IMR-90 (cell line): ENCODE results near the gene COL24A1.

ENCODE experiments used
- BHLHE40 ChIP-seq: fragments of 150-350 bp; IDR thresholded peaks from 2 replicates; pipeline ENCODE4 v1.6.1; 2016; ENCODE audit warnings: mild to moderate bottlenecking, low read depth, low read length
- CEBPB ChIP-seq: IDR thresholded peaks from 2 replicates; pipeline ENCODE4 v1.6.1; 2012; ENCODE audit warnings: low read depth, low read length, improper control_type of control experiment
- FOS ChIP-seq: fragments of 150-350 bp; IDR thresholded peaks from 2 replicates; pipeline ENCODE4 v1.6.1; 2016; ENCODE audit warnings: low read depth, low read length
- MAFK ChIP-seq: IDR thresholded peaks from 2 replicates; pipeline ENCODE4 v1.6.1; 2012; ENCODE audit warnings: low read depth, low read length, improper control_type of control experiment
- MXI1 ChIP-seq: IDR thresholded peaks from 2 replicates; pipeline ENCODE4 v1.6.1; 2012; ENCODE audit warnings: low read depth, mild to moderate bottlenecking, low read length, moderate library complexity, borderline replicate concordance
- POLR2A ChIP-seq: IDR thresholded peaks from 2 replicates; pipeline ENCODE4 v1.6.1; 2012; ENCODE audit warnings: mild to moderate bottlenecking, low read depth, low read length
- RAD21 ChIP-seq: IDR thresholded peaks from 2 replicates; pipeline ENCODE4 v1.6.1; 2012; ENCODE audit warnings: low read length, improper control_type of control experiment
- RCOR1 ChIP-seq: IDR thresholded peaks from 2 replicates; pipeline ENCODE4 v1.6.1; 2012; ENCODE audit warnings: mild to moderate bottlenecking, low read length, improper control_type of control experiment; ENCODE audit not compliant: insufficient replicate concordance
- RFX5 ChIP-seq: IDR thresholded peaks from 2 replicates; pipeline ENCODE4 v1.8.0; 2012; ENCODE audit warnings: low read depth, mild to moderate bottlenecking, low read length, moderate library complexity
- TF ChIP-seq, protein P1 (sequence below): conservative IDR thresholded peaks from 2 replicates; pipeline ENCODE4 v1.5.1; 2012; ENCODE audit warnings: mild to moderate bottlenecking, low read depth, low read length, improper control_type of control experiment
- TF ChIP-seq, protein P2 (sequence below): fragments of 150-350 bp; IDR thresholded peaks from 2 replicates; pipeline ENCODE4 v1.6.1; 2017; ENCODE audit warnings: mild to moderate bottlenecking, antibody characterized with exemption, low read length, low read depth

DNA sequence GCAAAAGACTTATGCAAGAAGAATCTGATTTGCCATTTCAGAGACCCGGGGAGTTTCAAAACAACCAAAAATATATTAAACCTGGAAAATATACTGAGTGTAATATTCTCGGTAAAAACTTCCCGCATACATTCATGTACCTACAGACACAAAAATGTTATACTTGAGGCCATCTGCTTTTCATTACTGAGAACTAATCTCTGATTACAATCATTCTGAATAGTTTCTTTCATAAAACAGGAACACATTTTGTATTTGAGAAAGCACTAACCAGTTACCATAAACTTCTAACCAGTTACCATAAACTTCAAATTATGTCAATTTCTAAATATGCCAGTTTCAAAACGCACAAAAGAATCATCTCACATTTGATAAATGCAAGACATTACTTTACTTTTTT lies 456.1 kb downstream of the COL24A1 start:
- TF ChIP-seq, protein P1, sequence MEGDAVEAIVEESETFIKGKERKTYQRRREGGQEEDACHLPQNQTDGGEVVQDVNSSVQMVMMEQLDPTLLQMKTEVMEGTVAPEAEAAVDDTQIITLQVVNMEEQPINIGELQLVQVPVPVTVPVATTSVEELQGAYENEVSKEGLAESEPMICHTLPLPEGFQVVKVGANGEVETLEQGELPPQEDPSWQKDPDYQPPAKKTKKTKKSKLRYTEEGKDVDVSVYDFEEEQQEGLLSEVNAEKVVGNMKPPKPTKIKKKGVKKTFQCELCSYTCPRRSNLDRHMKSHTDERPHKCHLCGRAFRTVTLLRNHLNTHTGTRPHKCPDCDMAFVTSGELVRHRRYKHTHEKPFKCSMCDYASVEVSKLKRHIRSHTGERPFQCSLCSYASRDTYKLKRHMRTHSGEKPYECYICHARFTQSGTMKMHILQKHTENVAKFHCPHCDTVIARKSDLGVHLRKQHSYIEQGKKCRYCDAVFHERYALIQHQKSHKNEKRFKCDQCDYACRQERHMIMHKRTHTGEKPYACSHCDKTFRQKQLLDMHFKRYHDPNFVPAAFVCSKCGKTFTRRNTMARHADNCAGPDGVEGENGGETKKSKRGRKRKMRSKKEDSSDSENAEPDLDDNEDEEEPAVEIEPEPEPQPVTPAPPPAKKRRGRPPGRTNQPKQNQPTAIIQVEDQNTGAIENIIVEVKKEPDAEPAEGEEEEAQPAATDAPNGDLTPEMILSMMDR, result no peak
- TF ChIP-seq POLR2A (no peak), CEBPB (no peak), MAFK (no peak), MXI1 (no peak), FOS (no peak), RFX5 (no peak), RAD21 (no peak), BHLHE40 (no peak), RCOR1 (no peak)
- TF ChIP-seq, protein P2, sequence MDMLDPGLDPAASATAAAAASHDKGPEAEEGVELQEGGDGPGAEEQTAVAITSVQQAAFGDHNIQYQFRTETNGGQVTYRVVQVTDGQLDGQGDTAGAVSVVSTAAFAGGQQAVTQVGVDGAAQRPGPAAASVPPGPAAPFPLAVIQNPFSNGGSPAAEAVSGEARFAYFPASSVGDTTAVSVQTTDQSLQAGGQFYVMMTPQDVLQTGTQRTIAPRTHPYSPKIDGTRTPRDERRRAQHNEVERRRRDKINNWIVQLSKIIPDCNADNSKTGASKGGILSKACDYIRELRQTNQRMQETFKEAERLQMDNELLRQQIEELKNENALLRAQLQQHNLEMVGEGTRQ, result no peak
